ENCODE measurements around the gene TACO1.

DNA sequence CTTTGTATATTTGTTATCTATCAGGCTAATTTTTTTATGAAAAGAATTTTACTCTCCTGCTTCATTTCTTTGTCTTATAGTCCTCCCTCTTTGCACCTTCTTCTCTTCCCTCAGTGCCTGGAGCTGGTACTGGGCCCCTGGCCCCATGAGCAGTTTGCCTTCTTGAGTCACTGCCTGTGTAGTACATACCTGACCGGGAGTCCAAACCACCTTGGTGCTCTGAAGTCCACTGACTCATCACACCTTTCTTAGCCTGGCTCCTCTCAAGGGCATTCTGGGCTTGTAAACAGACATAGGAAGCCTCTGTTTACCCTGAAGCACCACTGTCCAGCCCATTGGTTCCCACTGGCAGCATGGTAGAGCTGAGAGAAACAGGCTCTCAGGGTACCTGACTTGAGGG, 11.0 kb upstream of the TACO1 start:
- no peak for TF ChIP-seq EZH2 (IDR thresholded peaks at IDR 0.05; ENCODE audit: low read length)
- TF ChIP-seq, protein P1, sequence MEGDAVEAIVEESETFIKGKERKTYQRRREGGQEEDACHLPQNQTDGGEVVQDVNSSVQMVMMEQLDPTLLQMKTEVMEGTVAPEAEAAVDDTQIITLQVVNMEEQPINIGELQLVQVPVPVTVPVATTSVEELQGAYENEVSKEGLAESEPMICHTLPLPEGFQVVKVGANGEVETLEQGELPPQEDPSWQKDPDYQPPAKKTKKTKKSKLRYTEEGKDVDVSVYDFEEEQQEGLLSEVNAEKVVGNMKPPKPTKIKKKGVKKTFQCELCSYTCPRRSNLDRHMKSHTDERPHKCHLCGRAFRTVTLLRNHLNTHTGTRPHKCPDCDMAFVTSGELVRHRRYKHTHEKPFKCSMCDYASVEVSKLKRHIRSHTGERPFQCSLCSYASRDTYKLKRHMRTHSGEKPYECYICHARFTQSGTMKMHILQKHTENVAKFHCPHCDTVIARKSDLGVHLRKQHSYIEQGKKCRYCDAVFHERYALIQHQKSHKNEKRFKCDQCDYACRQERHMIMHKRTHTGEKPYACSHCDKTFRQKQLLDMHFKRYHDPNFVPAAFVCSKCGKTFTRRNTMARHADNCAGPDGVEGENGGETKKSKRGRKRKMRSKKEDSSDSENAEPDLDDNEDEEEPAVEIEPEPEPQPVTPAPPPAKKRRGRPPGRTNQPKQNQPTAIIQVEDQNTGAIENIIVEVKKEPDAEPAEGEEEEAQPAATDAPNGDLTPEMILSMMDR (optimal IDR thresholded peaks at IDR 0.05 in 1 of 3, IDR thresholded peaks at IDR 0.05 in 1 of 3, conservative IDR thresholded peaks at IDR 0.05 in 1 of 3; ENCODE audit: extremely low read depth in 1 of 3, insufficient read depth in 2 of 3, low read length in 3 of 3) = no peak

All from keratinocyte (primary cell).